GM23248 (cell line): ENCODE measurements around the gene TUFM.

Experiments
- EZH2 ChIP-seq: fragments of 200-600 bp; sonication (generic); IDR thresholded peaks from 2 replicates; pipeline ENCODE4 v1.6.1; 2018; ENCODE audit warnings: antibody characterized with exemption, mild to moderate bottlenecking; ENCODE audit not compliant: insufficient read depth, poor library complexity, severe bottlenecking
- EZH2phosphoT487 ChIP-seq: fragments of 200-600 bp; sonication (generic); IDR thresholded peaks from 2 replicates; pipeline ENCODE4 v1.6.1; 2018; ENCODE audit warnings: antibody characterized with exemption, moderate library complexity, mild to moderate bottlenecking, low read depth; ENCODE audit not compliant: insufficient read depth

DNA sequence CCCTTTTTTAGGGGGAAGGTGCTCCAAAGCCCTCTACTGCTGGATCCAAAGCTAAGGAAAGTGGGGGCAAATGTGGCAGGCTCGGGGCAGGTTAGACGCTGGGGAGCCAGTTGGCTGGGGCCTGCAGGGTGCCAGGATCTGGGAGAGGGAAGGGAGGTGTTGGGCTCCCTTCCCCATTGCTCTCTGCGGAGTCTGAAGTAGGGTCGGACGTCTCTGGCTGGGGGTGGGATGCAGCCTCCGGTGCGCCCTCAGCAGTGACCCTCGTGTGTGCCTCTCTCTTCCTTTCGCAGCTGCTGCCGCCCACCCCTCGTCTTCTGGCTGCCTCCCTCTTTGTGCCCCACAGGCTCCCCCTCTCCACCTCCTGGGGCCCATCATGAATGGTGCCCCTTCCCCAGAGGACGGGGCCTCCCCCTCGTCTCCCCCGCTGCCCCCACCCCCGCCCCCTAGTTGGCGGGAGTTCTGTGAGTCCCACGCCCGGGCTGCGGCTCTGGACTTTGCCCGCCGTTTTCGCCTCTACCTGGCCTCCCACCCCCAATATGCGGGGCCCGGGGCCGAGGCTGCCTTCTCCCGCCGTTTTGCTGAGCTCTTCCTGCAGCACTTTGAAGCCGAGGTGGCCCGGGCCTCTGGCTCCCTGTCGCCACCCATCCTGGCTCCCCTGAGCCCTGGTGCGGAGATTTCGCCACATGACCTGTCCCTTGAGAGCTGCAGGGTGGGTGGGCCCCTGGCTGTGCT, 19.7 kb upstream of the TUFM start:
- TF ChIP-seq EZH2 (no peak), EZH2phosphoT487 (no peak)
